B cell (primary cell): Measurements from ENCODE around the gene THSD4. TPM values are rescaled to one million over a fixed set of nuclear protein-coding genes. Genes with fewer than 3 reads are reported as not detected.

ENCODE experiments used
- ATAC-seq: fragments of 200-7000 bp; cut with Tn5 transposase; one replicate; pipeline ENCODE4 v1.10.0; 2021; ENCODE audit warnings: low read depth, mild to moderate bottlenecking, moderate number of reproducible peaks, moderate library complexity
- CTCF ChIA-PET: fragments of 350-600 bp; sonication (Branson Sonifier 250); formaldehyde crosslinking; loops from one replicate; lab custom pipeline; 2021; ENCODE audit warnings: antibody characterized with exemption, inconsistent platforms; lab: Charles Lee
- POLR2A ChIA-PET: fragments of 350-600 bp; sonication (Branson Sonifier 250); formaldehyde crosslinking; loops from one replicate; lab custom pipeline; 2021; ENCODE audit warnings: antibody characterized with exemption; lab: Charles Lee
- DNase-seq: peaks from one replicate; pipeline ENCODE4 v3.0.0; 2013
- H2AFZ ChIP-seq: 2 replicates; pipeline ENCODE4 v1.6.1; 2012; ENCODE audit warnings: mild to moderate bottlenecking, low read depth, low read length; ENCODE audit not compliant: insufficient read depth, poor library complexity, severe bottlenecking
- H3K27ac ChIP-seq, 2 donors: 1 replicate in 1 of 2; 2 replicates in 1 of 2; pipeline ENCODE4 v1.5.1; 2012 to 2013; ENCODE audit warnings: low read length in 2 of 2, mild to moderate bottlenecking in 2 of 2, moderate library complexity in 1 of 2
- H3K27me3 ChIP-seq, 4 experiments: fragments of 200-600 bp in 1 of 4; sonication (generic) in 1 of 4; replicated peaks in 1 of 4; 1 replicate in 2 of 4; 2 replicates in 2 of 4; pipeline versions ENCODE4 v1.6.1 to v1.7.0; 2013 to 2016; ENCODE audit warnings: low read length in 3 of 4, mild to moderate bottlenecking in 2 of 4, mixed read lengths in 1 of 4, moderate library complexity in 1 of 4; ENCODE audit not compliant: insufficient read depth in 4 of 4, control insufficient read depth in 3 of 4; ENCODE audit errors: control extremely low read depth in 1 of 4
- H3K36me3 ChIP-seq, 2 experiments: replicated peaks in 1 of 2; 1 replicate in 1 of 2; 2 replicates in 1 of 2; pipeline versions ENCODE4 v1.6.1 to v1.7.1; 2013; ENCODE audit warnings: low read length in 1 of 2; ENCODE audit not compliant: insufficient read depth in 2 of 2, control insufficient read depth in 1 of 2; ENCODE audit errors: control extremely low read depth in 1 of 2, extremely low read depth in 1 of 2
- H3K4me1 ChIP-seq, 2 donors: fragments of 200-600 bp in 1 of 2; sonication (generic) in 1 of 2; 1 replicate in 1 of 2; 2 replicates in 1 of 2; pipeline versions ENCODE4 v1.5.1 to v1.6.1; 2013 to 2017; ENCODE audit warnings: low read length in 2 of 2; ENCODE audit not compliant: control insufficient read depth in 2 of 2, insufficient read depth in 2 of 2
- H3K4me2 ChIP-seq: replicated peaks from 2 replicates; pipeline ENCODE3; 2012; ENCODE audit warnings: mild to moderate bottlenecking, low read depth, low read length; ENCODE audit not compliant: poor library complexity, severe bottlenecking
- H3K4me3 ChIP-seq, 5 experiments: fragments of 200-600 bp in 1 of 5; sonication (generic) in 1 of 5; 1 replicate in 3 of 5; 2 replicates in 2 of 5; pipeline versions ENCODE4 v1.5.1 to v1.7.0; 2011 to 2016; ENCODE audit warnings: low read length in 4 of 5, mild to moderate bottlenecking in 4 of 5, low read depth in 2 of 5, control low read depth in 1 of 5, moderate library complexity in 1 of 5; ENCODE audit not compliant: insufficient read depth in 1 of 5; ENCODE audit errors: control extremely low read depth in 1 of 5, extremely low read depth in 1 of 5
- H3K79me2 ChIP-seq: fragments of 200-600 bp; sonication (generic); one replicate; pipeline ENCODE4 v1.6.0; 2016; ENCODE audit warnings: low read length; ENCODE audit not compliant: control insufficient read depth, insufficient read depth
- H3K9ac ChIP-seq: fragments of 200-600 bp; sonication (generic); 2 replicates; pipeline ENCODE4 v1.6.1; 2017; ENCODE audit warnings: mild to moderate bottlenecking, low read length, moderate library complexity
- H3K9me3 ChIP-seq, 3 donors: one replicate each; pipeline versions ENCODE4 v1.6.1 to v1.7.1; 2013; ENCODE audit warnings: low read length in 2 of 3; ENCODE audit not compliant: control insufficient read depth in 2 of 3, insufficient read depth in 1 of 3; ENCODE audit errors: control extremely low read depth in 1 of 3
- H4K20me1 ChIP-seq: 2 replicates; pipeline ENCODE4 v1.6.0; 2012; ENCODE audit warnings: mild to moderate bottlenecking, low read length; ENCODE audit not compliant: insufficient read depth, control insufficient read depth, poor library complexity, severe bottlenecking
- H3K27ac Mint-ChIP-seq: one replicate; pipeline ENCODE4 v1.8.0; 2021; ENCODE audit warnings: mixed read lengths
- H3K27me3 Mint-ChIP-seq: one replicate; pipeline ENCODE4 v1.8.0; 2021; ENCODE audit warnings: mixed read lengths
- H3K4me1 Mint-ChIP-seq: one replicate; pipeline ENCODE4 v1.8.0; 2021; ENCODE audit warnings: mixed read lengths
- H3K4me3 Mint-ChIP-seq: one replicate; pipeline ENCODE4 v1.8.0; 2021; ENCODE audit warnings: mixed read lengths
- H3K9me3 Mint-ChIP-seq: one replicate; pipeline ENCODE4 v1.8.0; 2022; ENCODE audit warnings: mixed read lengths; ENCODE audit not compliant: insufficient read depth
- CTCF ChIP-seq: fragments of 200-600 bp; IDR thresholded peaks from one replicate; pipeline ENCODE4 v1.8.0; 2022; ENCODE audit warnings: antibody characterized with exemption, mild to moderate bottlenecking
- EZH2 ChIP-seq: IDR thresholded peaks from 2 replicates; pipeline ENCODE4 v1.6.1; 2012; ENCODE audit warnings: borderline replicate concordance, low read depth, mild to moderate bottlenecking, moderate library complexity, low read length; ENCODE audit not compliant: insufficient read depth, poor library complexity, severe bottlenecking
- WGBS: methylation state at CpG from one replicate; pipeline ENCODE4 v1.1.5; 2013; ENCODE audit warnings: missing lambda C conversion rate; ENCODE audit not compliant: insufficient coverage; 5-methylcytosine and 5-hydroxymethylcytosine counted together
- intact Hi-C: fragments of 100-400 bp; cut with micrococcal nuclease; formaldehyde crosslinking; loops from one replicate; pipeline ENCODE4 v1.10.0; 2022
- polyA plus RNA-seq: library from polyadenylated mRNA; depleted of rRNA; stranded (reverse); fragments of >200 nt; gene quantifications from 2 replicates; pipeline ENCODE4 v1.2.3, GENCODE V29; 2012
- total RNA-seq, 2 donors: library from RNA; stranded (reverse); fragments of 120-200 nt in 1 of 2; gene quantifications; 1 replicate in 1 of 2; 2 replicates in 1 of 2; pipeline versions ENCODE4 v1.2.3 to v1.2.4, GENCODE V29; 2013 to 2022

The THSD4 gene
- total and polyA plus RNA-seq, 2 donors (not counting 1 experiment from before 2014, with no cell fraction given) = not detected

- Mint-ChIP-seq H3K27me3 (peaks cover 19% of the 10 kb centered on the region), H3K4me3 (no peak overlapping the region), H3K4me1 (no peaks in the 10 kb centered on the region), H3K9me3 (no peaks in the 10 kb centered on the region), H3K27ac (no peak overlapping the region)
- Histone ChIP-seq H2AFZ (no peak overlapping the region), H3K9ac (no peak overlapping the region), H3K27me3 (peaks cover 0 to 2% (median 0%) of the 10 kb centered on the region in 4 experiments), H3K36me3 (no peaks in the 10 kb centered on the region), H3K4me1 (no peaks in the 10 kb centered on the region), H3K9me3 (peaks cover 0 to 3% (median 0%) of the 10 kb centered on the region in 3 donors), H3K27ac (no peak overlapping the region), H3K79me2 (no peaks in the 10 kb centered on the region), H4K20me1 (no peaks in the 10 kb centered on the region), H3K4me2 (no peak overlapping the region), H3K4me3 (no peak overlapping the region)
- ChIA-PET POLR2A (no interaction called here), CTCF (no interaction called here)
- DNase-seq = no peak
- no peak for ATAC-seq
- TF ChIP-seq CTCF (no peak), EZH2 (no peak)
- 69% methylated on average over 3 of the region's 5 CpGs for WGBS
- intact Hi-C loops = no loop called here
Measured at GRCh38 chr15:71141572-71141971, 26.3 kb downstream of the THSD4 start.

GRCh38 chr15:71142780-71143179 is 27.5 kb downstream of the THSD4 start:
- Mint-ChIP-seq H3K9me3 (no peaks in the 10 kb centered on the region), H3K4me3 (no peak overlapping the region), H3K27me3 (peaks cover 19% of the 10 kb centered on the region), H3K27ac (no peak overlapping the region), H3K4me1 (no peaks in the 10 kb centered on the region)
- no peaks in the 10 kb centered on the region for H3K79me2 ChIP-seq
- no peaks in the 10 kb centered on the region for H3K36me3 ChIP-seq
- WGBS = no CpG with 5 or more reads among the region's 3 CpGs
- DNase-seq = no peak
- H3K27ac ChIP-seq = no peak overlapping the region
- no peak overlapping the region for H3K9ac ChIP-seq
- CTCF ChIA-PET = no interaction called here
- no peak overlapping the region for H3K4me3 ChIP-seq
- no peaks in the 10 kb centered on the region for H4K20me1 ChIP-seq
- H3K4me1 ChIP-seq = no peaks in the 10 kb centered on the region
- ATAC-seq = no peak
- intact Hi-C loops = no loop called here
- H3K9me3 ChIP-seq = no peaks in the 10 kb centered on the region
- POLR2A ChIA-PET = no interaction called here
- TF ChIP-seq EZH2 (no peak), CTCF (no peak)
- no peak overlapping the region for H2AFZ ChIP-seq
- no peak overlapping the region for H3K4me2 ChIP-seq
- peaks cover 0 to 2% (median 0%) of the 10 kb centered on the region in 4 experiments for H3K27me3 ChIP-seq
